Measurements from ENCODE around the gene COL5A1.

DNA sequence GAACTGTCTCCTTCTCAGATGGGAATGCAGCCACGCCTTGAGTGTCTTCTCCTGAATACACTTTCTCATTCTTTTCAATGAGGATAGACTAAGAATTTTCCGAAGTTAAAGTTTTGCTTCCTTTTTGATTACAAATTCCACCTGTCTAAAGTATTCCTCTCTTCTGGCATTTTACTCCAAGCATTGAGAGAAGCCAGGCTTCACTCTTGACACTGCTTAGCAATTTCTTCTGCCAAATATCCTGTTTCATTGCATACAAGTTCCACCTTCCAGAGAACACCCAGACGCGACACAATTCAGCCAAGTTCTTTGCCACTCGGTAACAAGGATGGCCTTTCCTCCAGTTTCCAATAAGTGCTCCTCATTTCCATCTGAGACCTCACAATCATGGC is 35.6 kb upstream of the COL5A1 start:
- TF ChIP-seq, protein P1, sequence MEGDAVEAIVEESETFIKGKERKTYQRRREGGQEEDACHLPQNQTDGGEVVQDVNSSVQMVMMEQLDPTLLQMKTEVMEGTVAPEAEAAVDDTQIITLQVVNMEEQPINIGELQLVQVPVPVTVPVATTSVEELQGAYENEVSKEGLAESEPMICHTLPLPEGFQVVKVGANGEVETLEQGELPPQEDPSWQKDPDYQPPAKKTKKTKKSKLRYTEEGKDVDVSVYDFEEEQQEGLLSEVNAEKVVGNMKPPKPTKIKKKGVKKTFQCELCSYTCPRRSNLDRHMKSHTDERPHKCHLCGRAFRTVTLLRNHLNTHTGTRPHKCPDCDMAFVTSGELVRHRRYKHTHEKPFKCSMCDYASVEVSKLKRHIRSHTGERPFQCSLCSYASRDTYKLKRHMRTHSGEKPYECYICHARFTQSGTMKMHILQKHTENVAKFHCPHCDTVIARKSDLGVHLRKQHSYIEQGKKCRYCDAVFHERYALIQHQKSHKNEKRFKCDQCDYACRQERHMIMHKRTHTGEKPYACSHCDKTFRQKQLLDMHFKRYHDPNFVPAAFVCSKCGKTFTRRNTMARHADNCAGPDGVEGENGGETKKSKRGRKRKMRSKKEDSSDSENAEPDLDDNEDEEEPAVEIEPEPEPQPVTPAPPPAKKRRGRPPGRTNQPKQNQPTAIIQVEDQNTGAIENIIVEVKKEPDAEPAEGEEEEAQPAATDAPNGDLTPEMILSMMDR (IDR thresholded peaks at IDR 0.05): no peak
- TF ChIP-seq EZH2phosphoT487 (IDR thresholded peaks at IDR 0.05): no peak
- no peak for TF ChIP-seq EZH2 (IDR thresholded peaks at IDR 0.05)
